ENCODE measurements around the gene MPPED1.

The MPPED1 gene

GRCh38 chr22:43521716-43522115, 109.9 kb downstream of the MPPED1 start:
- DNase-seq (ENCODE audit: low spot score): no peak

GRCh38 chr22:43526117-43526655, 114.4 kb downstream of the MPPED1 start:
- no peak for DNase-seq (ENCODE audit: low spot score)

- no peak for DNase-seq (ENCODE audit: low spot score)
Observed at GRCh38 chr22:43526946-43527345, 115.1 kb downstream of the MPPED1 start.

- DNase-seq (ENCODE audit: low spot score): no peak
Observed at GRCh38 chr22:43528601-43529360, 117.0 kb downstream of the MPPED1 start.

- no peak for DNase-seq (ENCODE audit: low spot score)
Observed at GRCh38 chr22:43529461-43529860, 117.6 kb downstream of the MPPED1 start.

GRCh38 chr22:43529934-43530333, 118.1 kb downstream of the MPPED1 start:
- no peak for DNase-seq (ENCODE audit: low spot score)

GRCh38 chr22:43530349-43531201, 118.8 kb downstream of the MPPED1 start:
- no peak for DNase-seq (ENCODE audit: low spot score)

- no peak for DNase-seq (ENCODE audit: low spot score)
Observed at GRCh38 chr22:43531651-43532050, 119.8 kb downstream of the MPPED1 start.

GRCh38 chr22:43532301-43533155, 120.7 kb downstream of the MPPED1 start:
- no peak for DNase-seq (ENCODE audit: low spot score)

- no peak for DNase-seq (ENCODE audit: low spot score)
Observed at GRCh38 chr22:43533156-43533530, 121.3 kb downstream of the MPPED1 start.

GRCh38 chr22:43533656-43534428, 122.0 kb downstream of the MPPED1 start:
- DNase-seq (ENCODE audit: low spot score): no peak

GRCh38 chr22:43534916-43535315, 123.1 kb downstream of the MPPED1 start:
- DNase-seq (ENCODE audit: low spot score): no peak

GRCh38 chr22:43535336-43535735, 123.5 kb downstream of the MPPED1 start:
- DNase-seq (ENCODE audit: low spot score): no peak

GRCh38 chr22:43535741-43536140, 123.9 kb downstream of the MPPED1 start:
- no peak for DNase-seq (ENCODE audit: low spot score)

GRCh38 chr22:43537019-43537585, 125.3 kb downstream of the MPPED1 start:
- peak; percentile 35 for DNase-seq (ENCODE audit: low spot score)

- DNase-seq (ENCODE audit: low spot score): no peak
Observed at GRCh38 chr22:43539572-43540528, 128.0 kb downstream of the MPPED1 start.

GRCh38 chr22:43540529-43540923, 128.7 kb downstream of the MPPED1 start:
- DNase-seq (ENCODE audit: low spot score): no peak

GRCh38 chr22:43541022-43541421, 129.2 kb downstream of the MPPED1 start:
- DNase-seq (ENCODE audit: low spot score): no peak

- DNase-seq (ENCODE audit: low spot score): no peak
Observed at GRCh38 chr22:43541462-43542407, 129.9 kb downstream of the MPPED1 start.

Measured in NAMALWA (cell line).